Measurements from ENCODE around the gene TMEM119. TPM values are rescaled to one million over a fixed set of nuclear protein-coding genes. Genes with fewer than 3 reads are reported as not detected.
"Not testable (repeated sequence)": the region's sequence is repeated elsewhere in the genome, so short reads cannot be mapped to it uniquely, and the experiment has no call there.

Gene TMEM119
- total and polyA plus RNA-seq, 2 of the 13 experiments (the other 11 are each of a cell fraction or from before 2014, with no cell fraction given) = not detected

- H3K9ac ChIP-seq (ENCODE audit: insufficient read depth, low read depth, low read length); ATAC-seq; DNase-seq (ENCODE audit: low spot score); intact Hi-C loops (cut with micrococcal nuclease; ENCODE audit: unreplicated experiment); H3K79me2 ChIP-seq (ENCODE audit: insufficient read depth, low read length); H3K4me3 ChIP-seq (replicated peaks in 1 of 3; ENCODE audit: insufficient read depth in 1 of 3, low read depth in 2 of 3, low read length in 3 of 3); H3K27ac ChIP-seq (ENCODE audit: extremely low read length, insufficient read depth, low read length); H3K36me3 ChIP-seq (replicated peaks in 1 of 2; ENCODE audit: control insufficient read depth in 1 of 2, insufficient read depth in 2 of 2, low read length in 2 of 2); BruUV-seq (replicated peaks); H3K9me3 ChIP-seq (ENCODE audit: low read length); FAIRE-seq; H4K20me1 ChIP-seq (ENCODE audit: insufficient read depth, low read length); in situ Hi-C loops (cut with HindIII; ENCODE audit: extremely low pct_ligation_motif_present, low pct_unique_long_range_greater_than_20kb); H3K4me2 ChIP-seq (ENCODE audit: low read depth, low read length); H2AFZ ChIP-seq (ENCODE audit: low read length); CTCF ChIA-PET (ENCODE audit: low intra/inter-chr PET ratio, low total read pairs): not testable (repeated sequence)
- Histone ChIP-seq H3K27me3 (ENCODE audit: control insufficient read depth in 1 of 2, insufficient read depth in 2 of 2, low read length in 2 of 2) (peaks cover 4 to 47% of the 10 kb centered on the region in 2 experiments; a peak in 4 of 5 replicates), H3K4me1 (ENCODE audit: insufficient read depth, low read length) (peaks cover 48% of the 10 kb centered on the region)
- WGBS (ENCODE audit: low lambda C conversion rate) = 58% methylated on average over 4 of the region's 4 CpGs
- POLR2A ChIA-PET = interaction anchor here (0.6 kb wide), 1 partner anchor 10 kb away, joined by 4 read pairs; no protein-coding TSS in a partner anchor
These were observed 33.4 kb upstream of the TMEM119 start for GRCh38 chr12:108631261-108631660.

GRCh38 chr12:108630481-108631207 lies 32.8 kb upstream of the TMEM119 start:
- no peak overlapping the region for H3K27ac ChIP-seq (ENCODE audit: extremely low read length, insufficient read depth, low read length)
- intact Hi-C loops (cut with micrococcal nuclease; ENCODE audit: unreplicated experiment) = no loop called here
- in situ Hi-C loops (cut with HindIII; ENCODE audit: extremely low pct_ligation_motif_present, low pct_unique_long_range_greater_than_20kb) = no loop called here
- ATAC-seq = no peak
- H3K4me1 ChIP-seq (ENCODE audit: insufficient read depth, low read length) = peaks cover 46% of the 10 kb centered on the region
- whole genome bisulfite sequencing (ENCODE audit: low lambda C conversion rate) = 36% methylated on average over 8 of the region's 9 CpGs
- DNase-seq (ENCODE audit: low spot score) = no peak
- TF ChIP-seq BHLHE40 (IDR thresholded peaks at IDR 0.05; ENCODE audit: low read length) (peak; percentile 49), RERE (CRISPR knock-in tag; IDR thresholded peaks at IDR 0.05; ENCODE audit: low read depth) (no peak), ZNF768 (CRISPR knock-in tag; IDR thresholded peaks at IDR 0.05) (peak; percentile 96), NONO (IDR thresholded peaks at IDR 0.05) (no peak), NONO (CRISPR knock-in tag; conservative IDR thresholded peaks at IDR 0.05) (no peak), MNT (IDR thresholded peaks at IDR 0.05) (peak; percentile 59)
- no TSS peak for BruUV-seq (replicated peaks)
- H3K9ac ChIP-seq (ENCODE audit: insufficient read depth, low read depth, low read length) = no peak overlapping the region
- no peaks in the 10 kb centered on the region for H4K20me1 ChIP-seq (ENCODE audit: insufficient read depth, low read length)
- no peak for FAIRE-seq
- H2AFZ ChIP-seq (ENCODE audit: low read length) = no peak overlapping the region
- H3K4me2 ChIP-seq (ENCODE audit: low read depth, low read length) = no peak overlapping the region
- H3K79me2 ChIP-seq (ENCODE audit: insufficient read depth, low read length) = no peaks in the 10 kb centered on the region
- H3K9me3 ChIP-seq (ENCODE audit: low read length) = no peaks in the 10 kb centered on the region
- H3K4me3 ChIP-seq (replicated peaks in 1 of 3; ENCODE audit: insufficient read depth in 1 of 3, low read depth in 2 of 3, low read length in 3 of 3) = no peak overlapping the region
- ChIA-PET CTCF (ENCODE audit: low intra/inter-chr PET ratio, low total read pairs) (no interaction called here), POLR2A (interaction anchor here (0.6 kb wide), 1 partner anchor 10 kb away, joined by 4 read pairs; no protein-coding TSS in a partner anchor)
- H3K36me3 ChIP-seq (replicated peaks in 1 of 2; ENCODE audit: control insufficient read depth in 1 of 2, insufficient read depth in 2 of 2, low read length in 2 of 2) = no peaks in the 10 kb centered on the region
- peaks cover 4 to 41% of the 10 kb centered on the region in 2 experiments; a peak in 4 of 5 replicates for H3K27me3 ChIP-seq (ENCODE audit: control insufficient read depth in 1 of 2, insufficient read depth in 2 of 2, low read length in 2 of 2)
